Activated naive CD4-positive, alpha-beta T cell treated with anti-CD3 and anti-CD28 coated beads, Interleukin-2, amount 10 ng/mL, durations not matched to agents 7 days and 5 days (primary cell): ENCODE data around the gene CETP.

Experiments used
- CTCF ChIA-PET: fragments of 350-600 bp; sonication (Branson Sonifier 250); formaldehyde crosslinking; loops from one replicate; lab custom pipeline; 2021; ENCODE audit warnings: antibody characterized with exemption; lab: Charles Lee
- DNase-seq: peaks from one replicate; pipeline ENCODE4 v3.0.0-alpha.2; 2020
- H3K27ac Mint-ChIP-seq: one replicate; pipeline ENCODE4 v1.8.0; 2021; ENCODE audit warnings: mild to moderate bottlenecking, moderate library complexity, mixed read lengths
- H3K27me3 Mint-ChIP-seq: one replicate; pipeline ENCODE4 v1.8.0; 2021; ENCODE audit warnings: mild to moderate bottlenecking, mixed read lengths
- H3K36me3 Mint-ChIP-seq: one replicate; pipeline ENCODE4 v1.8.0; 2021; ENCODE audit warnings: mixed read lengths
- H3K4me1 Mint-ChIP-seq: one replicate; pipeline ENCODE4 v1.8.0; 2021; ENCODE audit warnings: mixed read lengths
- H3K4me3 Mint-ChIP-seq: one replicate; pipeline ENCODE4 v1.8.0; 2021; ENCODE audit warnings: mild to moderate bottlenecking, moderate library complexity, mixed read lengths
- H3K9me3 Mint-ChIP-seq: one replicate; pipeline ENCODE4 v1.8.0; 2021; ENCODE audit warnings: mixed read lengths

Gene CETP

DNA sequence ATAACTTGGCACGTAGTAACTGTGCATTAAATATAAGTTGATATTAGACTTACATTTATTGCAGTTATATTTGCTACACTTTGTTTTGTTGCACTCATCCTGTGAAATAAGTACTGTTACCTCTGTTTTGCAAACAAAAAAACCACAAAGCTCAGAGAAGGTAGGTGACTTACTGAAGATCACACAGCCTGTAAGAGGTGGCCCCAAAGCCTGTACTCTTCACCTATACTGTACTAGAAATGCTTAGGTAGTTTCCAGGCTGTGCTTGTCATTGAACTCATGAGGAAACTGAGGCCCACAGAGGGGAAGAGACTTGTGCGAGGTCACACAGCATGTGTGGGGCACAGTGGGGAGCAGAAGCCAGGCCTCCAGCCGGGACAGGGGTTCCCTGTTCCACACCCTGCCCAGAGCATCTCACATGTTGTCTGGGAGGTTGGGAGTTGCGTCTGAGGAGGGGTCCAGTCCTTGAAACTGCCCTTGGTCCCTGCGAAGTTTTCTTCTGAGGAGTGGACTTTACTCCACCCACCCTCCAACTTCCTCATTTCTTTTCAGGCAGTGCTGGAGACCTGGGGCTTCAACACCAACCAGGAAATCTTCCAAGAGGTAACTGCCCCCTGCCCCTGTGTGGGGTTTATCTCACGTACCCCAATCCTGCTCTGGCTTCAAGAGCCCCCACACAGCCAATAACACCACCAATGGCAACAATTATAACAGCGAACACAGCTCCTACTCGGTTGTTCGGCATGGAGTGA lies 13.0 kb downstream of the CETP start:
- CTCF ChIA-PET = interaction anchor here (1.8 to 2.4 kb wide), 2 partner anchors 10 to 67 kb away, joined by 3 to 19 read pairs; no protein-coding TSS in a partner anchor
- peaks cover 15% of the 10 kb centered on the region for H3K27me3 Mint-ChIP-seq
- peaks cover 3% of the 10 kb centered on the region for H3K36me3 Mint-ChIP-seq
- no peak for DNase-seq
- peaks cover 30% of the 10 kb centered on the region for H3K4me1 Mint-ChIP-seq
- H3K4me3 Mint-ChIP-seq = no peak overlapping the region
- no peaks in the 10 kb centered on the region for H3K9me3 Mint-ChIP-seq
- H3K27ac Mint-ChIP-seq = no peak overlapping the region

GRCh38 chr16:56975714-56976113 lies 14.0 kb downstream of the CETP start:
- Mint-ChIP-seq H3K9me3 (no peaks in the 10 kb centered on the region), H3K27me3 (peaks cover 8% of the 10 kb centered on the region), H3K4me1 (peaks cover 31% of the 10 kb centered on the region), H3K27ac (peak overlapping the region; percentile 21), H3K4me3 (no peak overlapping the region), H3K36me3 (peaks cover 6% of the 10 kb centered on the region)
- CTCF ChIA-PET = interaction anchor here (1.8 to 2.4 kb wide), 2 partner anchors 11 to 66 kb away, joined by 3 to 19 read pairs; no protein-coding TSS in a partner anchor
- DNase-seq = no peak

- peaks cover 5% of the 10 kb centered on the region for H3K27me3 Mint-ChIP-seq
- no peaks in the 10 kb centered on the region for H3K9me3 Mint-ChIP-seq
- peaks cover 20% of the 10 kb centered on the region for H3K36me3 Mint-ChIP-seq
- CTCF ChIA-PET = interaction anchor here (2.2 kb wide), 1 partner anchor 13 kb away, joined by 10 read pairs; no protein-coding TSS in a partner anchor
- H3K27ac Mint-ChIP-seq = peak overlapping the region; percentile 37
- H3K4me1 Mint-ChIP-seq = peaks cover 46% of the 10 kb centered on the region
- DNase-seq = no peak
- no peak overlapping the region for H3K4me3 Mint-ChIP-seq
These were observed 15.5 kb downstream of the CETP start for GRCh38 chr16:56977216-56977615.

GRCh38 chr16:56977823-56978430 lies 16.2 kb downstream of the CETP start:
- Mint-ChIP-seq H3K27ac (no peak overlapping the region), H3K36me3 (peaks cover 27% of the 10 kb centered on the region)

DNA sequence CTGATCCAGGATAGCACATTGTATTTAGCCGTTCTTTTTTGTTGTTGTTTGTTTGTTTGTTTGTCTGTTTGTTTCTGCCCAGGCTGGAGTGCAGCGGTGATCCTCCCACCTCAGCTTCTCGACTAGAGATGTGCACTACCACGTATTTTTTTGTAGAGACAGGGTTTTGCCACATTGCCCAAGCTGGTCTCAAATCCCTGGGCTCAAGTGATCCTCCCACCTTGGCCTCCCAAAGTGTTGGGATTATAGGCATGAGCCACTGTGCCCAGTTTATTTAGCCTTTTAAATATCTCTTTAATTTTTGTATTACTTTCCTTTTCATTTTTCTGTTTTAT lies 18.4 kb downstream of the CETP start:
- H3K4me1 Mint-ChIP-seq = peaks cover 54% of the 10 kb centered on the region
- no peak overlapping the region for H3K4me3 Mint-ChIP-seq
- no peak for DNase-seq
- no peak overlapping the region for H3K27ac Mint-ChIP-seq
- CTCF ChIA-PET = no interaction called here
- peaks cover 42% of the 10 kb centered on the region for H3K36me3 Mint-ChIP-seq
- H3K9me3 Mint-ChIP-seq = no peaks in the 10 kb centered on the region
- H3K27me3 Mint-ChIP-seq = no peaks in the 10 kb centered on the region

More at GRCh38 chr16:56977823-56978430, 16.2 kb downstream of the CETP start:
- H3K4me3 Mint-ChIP-seq = no peak overlapping the region
- no peaks in the 10 kb centered on the region for H3K27me3 Mint-ChIP-seq
- no peaks in the 10 kb centered on the region for H3K9me3 Mint-ChIP-seq
- DNase-seq = no peak
- peaks cover 52% of the 10 kb centered on the region for H3K4me1 Mint-ChIP-seq
- CTCF ChIA-PET = interaction anchor here (2.2 kb wide), 1 partner anchor 14 kb away, joined by 10 read pairs; no protein-coding TSS in a partner anchor

GRCh38 chr16:56980792-56981724 lies 19.3 kb downstream of the CETP start:
- Mint-ChIP-seq H3K27ac (peak overlapping the region; percentile 52), H3K27me3 (no peaks in the 10 kb centered on the region), H3K4me3 (no peak overlapping the region), H3K9me3 (no peaks in the 10 kb centered on the region), H3K4me1 (peaks cover 54% of the 10 kb centered on the region), H3K36me3 (peaks cover 49% of the 10 kb centered on the region)
- DNase-seq = no peak
- CTCF ChIA-PET = interaction anchor here (0.9 to 1.0 kb wide), 2 partner anchors 16 to 17 kb away, joined by 3 to 6 read pairs; no protein-coding TSS in a partner anchor

GRCh38 chr16:56981729-56982271 lies 20.1 kb downstream of the CETP start:
- CTCF ChIA-PET = interaction anchor here (1.0 to 1.4 kb wide), 2 partner anchors 8 to 18 kb away, joined by 3 read pairs; no protein-coding TSS in a partner anchor
- no peak overlapping the region for H3K27ac Mint-ChIP-seq
- H3K27me3 Mint-ChIP-seq = no peaks in the 10 kb centered on the region
- peaks cover 52% of the 10 kb centered on the region for H3K36me3 Mint-ChIP-seq
- no peak overlapping the region for H3K4me3 Mint-ChIP-seq
- peaks cover 57% of the 10 kb centered on the region for H3K4me1 Mint-ChIP-seq
- DNase-seq = no peak
- H3K9me3 Mint-ChIP-seq = no peaks in the 10 kb centered on the region

DNA sequence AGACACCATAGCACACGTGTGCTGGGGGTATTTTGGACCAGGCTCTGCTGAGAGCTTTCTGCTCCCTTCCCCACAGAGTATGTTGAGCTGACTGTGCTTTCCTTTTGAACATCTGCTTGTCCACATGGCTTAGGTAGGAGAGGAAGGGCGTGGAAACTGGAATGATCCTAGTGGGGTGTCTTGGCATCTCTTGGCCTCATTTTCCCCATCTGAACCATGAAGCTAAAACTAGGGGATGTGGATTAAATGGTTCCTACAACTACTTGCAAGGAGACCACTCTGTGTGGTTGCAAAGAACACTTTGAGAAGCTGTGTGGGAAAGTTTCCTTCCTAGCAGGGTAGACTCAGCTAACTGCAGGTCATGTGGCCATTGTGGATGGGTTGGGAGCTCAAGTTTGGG lies 20.9 kb downstream of the CETP start:
- no peak overlapping the region for H3K4me3 Mint-ChIP-seq
- H3K36me3 Mint-ChIP-seq = peaks cover 56% of the 10 kb centered on the region
- H3K27me3 Mint-ChIP-seq = no peaks in the 10 kb centered on the region
- H3K4me1 Mint-ChIP-seq = peaks cover 66% of the 10 kb centered on the region
- H3K27ac Mint-ChIP-seq = peak overlapping the region; percentile 39
- no peak for DNase-seq
- CTCF ChIA-PET = interaction anchor here (0.9 to 1.4 kb wide), 2 partner anchors 9 to 16 kb away, joined by 3 to 4 read pairs; no protein-coding TSS in a partner anchor
- H3K9me3 Mint-ChIP-seq = no peaks in the 10 kb centered on the region

DNA sequence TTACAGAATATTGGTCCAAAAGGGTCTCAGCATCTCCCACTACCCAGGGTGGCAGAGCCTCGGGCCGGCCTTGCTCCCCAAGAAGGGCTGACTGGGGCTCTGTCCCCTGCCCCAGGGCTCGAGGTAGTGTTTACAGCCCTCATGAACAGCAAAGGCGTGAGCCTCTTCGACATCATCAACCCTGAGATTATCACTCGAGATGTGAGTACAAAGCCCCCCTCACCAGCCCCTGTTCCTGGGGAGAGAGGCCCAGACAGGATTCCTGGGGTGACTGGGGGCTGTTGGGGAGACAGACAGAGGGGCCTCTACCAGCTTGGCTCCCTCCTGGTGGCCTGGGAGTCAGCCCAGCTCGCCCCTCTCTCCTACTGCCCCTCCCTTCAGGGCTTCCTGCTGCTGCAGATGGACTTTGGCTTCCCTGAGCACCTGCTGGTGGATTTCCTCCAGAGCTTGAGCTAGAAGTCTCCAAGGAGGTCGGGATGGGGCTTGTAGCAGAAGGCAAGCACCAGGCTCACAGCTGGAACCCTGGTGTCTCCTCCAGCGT lies 21.5 kb downstream of the CETP start:
- H3K36me3 Mint-ChIP-seq = peaks cover 62% of the 10 kb centered on the region
- peaks cover 72% of the 10 kb centered on the region for H3K4me1 Mint-ChIP-seq
- DNase-seq = no peak
- no peaks in the 10 kb centered on the region for H3K27me3 Mint-ChIP-seq
- no peak overlapping the region for H3K4me3 Mint-ChIP-seq
- CTCF ChIA-PET = interaction anchor here (0.9 to 1.4 kb wide), 3 partner anchors 10 to 59 kb away, joined by 3 to 6 read pairs (median 4); no protein-coding TSS in a partner anchor
- H3K27ac Mint-ChIP-seq = peak overlapping the region; percentile 39
- no peaks in the 10 kb centered on the region for H3K9me3 Mint-ChIP-seq

DNA sequence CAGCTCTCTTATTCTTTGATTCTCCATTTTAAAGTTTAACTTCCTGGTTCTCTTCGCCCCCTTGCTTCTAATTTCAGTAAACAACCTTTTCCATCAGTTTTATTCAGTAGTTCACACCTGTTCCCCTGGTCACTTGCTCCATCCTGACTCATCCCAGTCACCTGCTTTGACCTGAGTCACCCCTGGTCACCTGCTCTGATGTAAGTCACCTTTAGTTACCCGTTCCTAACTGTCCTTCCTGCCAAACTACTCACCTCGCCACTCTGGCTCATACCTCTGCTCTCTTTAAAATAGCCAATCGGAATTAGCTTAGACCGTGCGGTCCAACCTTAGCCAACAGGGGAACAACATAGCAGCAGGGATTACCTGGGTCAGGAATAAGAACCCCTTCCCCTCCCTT lies 22.9 kb downstream of the CETP start:
- peak overlapping the region; percentile 22 for H3K4me3 Mint-ChIP-seq
- H3K4me1 Mint-ChIP-seq = peaks cover 74% of the 10 kb centered on the region
- H3K9me3 Mint-ChIP-seq = no peaks in the 10 kb centered on the region
- H3K27ac Mint-ChIP-seq = peak overlapping the region; percentile 69
- peaks cover 3% of the 10 kb centered on the region for H3K27me3 Mint-ChIP-seq
- DNase-seq = no peak
- peaks cover 73% of the 10 kb centered on the region for H3K36me3 Mint-ChIP-seq
- CTCF ChIA-PET = interaction anchor here (1.4 to 1.9 kb wide), 2 partner anchors 21 to 57 kb away, joined by 6 to 7 read pairs; no protein-coding TSS in a partner anchor

- DNase-seq = no peak
- peak overlapping the region; percentile 33 for H3K4me3 Mint-ChIP-seq
- peaks cover 74% of the 10 kb centered on the region for H3K4me1 Mint-ChIP-seq
- peak overlapping the region; percentile 69 for H3K27ac Mint-ChIP-seq
- CTCF ChIA-PET = interaction anchor here (1.4 to 1.9 kb wide), 2 partner anchors 22 kb away, joined by 3 to 7 read pairs; no protein-coding TSS in a partner anchor
- no peaks in the 10 kb centered on the region for H3K9me3 Mint-ChIP-seq
- H3K36me3 Mint-ChIP-seq = peaks cover 76% of the 10 kb centered on the region
- H3K27me3 Mint-ChIP-seq = peaks cover 3% of the 10 kb centered on the region
These were observed 23.7 kb downstream of the CETP start for GRCh38 chr16:56985288-56985961.

GRCh38 chr16:56985962-56986360 lies 24.2 kb downstream of the CETP start:
- no peak for DNase-seq
- CTCF ChIA-PET = interaction anchor here (1.4 kb wide), 1 partner anchor 22 kb away, joined by 3 read pairs; no protein-coding TSS in a partner anchor
- H3K4me3 Mint-ChIP-seq = peak overlapping the region; percentile 100
- peaks cover 74% of the 10 kb centered on the region for H3K4me1 Mint-ChIP-seq
- H3K36me3 Mint-ChIP-seq = peaks cover 80% of the 10 kb centered on the region
- no peaks in the 10 kb centered on the region for H3K9me3 Mint-ChIP-seq
- peaks cover 3% of the 10 kb centered on the region for H3K27me3 Mint-ChIP-seq
- peak overlapping the region; percentile 69 for H3K27ac Mint-ChIP-seq
